Smooth muscle cell (in vitro differentiated cells): ENCODE measurements around the gene FOCAD. TPM values are rescaled to one million over a fixed set of nuclear protein-coding genes. Genes with fewer than 3 reads are reported as not detected.

Experiments used
- DNase-seq: peaks from one replicate; lab custom pipeline; 2025; ENCODE audit not compliant: unreplicated experiment; lab: John Stamatoyannopoulos, UW
- H2AFZ ChIP-seq: fragments of 200-600 bp; sonication (generic); 2 replicates; pipeline ENCODE4 v1.6.0; 2016; ENCODE audit warnings: antibody characterized with exemption, low read depth, mild to moderate bottlenecking
- H3F3A ChIP-seq: fragments of 200-600 bp; sonication (generic); 2 replicates; pipeline ENCODE4 v1.6.0; 2017; ENCODE audit warnings: antibody characterized with exemption, low read depth
- H3K27ac ChIP-seq: fragments of 200-600 bp; sonication (generic); 2 replicates; pipeline ENCODE4 v1.5.1; 2016; ENCODE audit warnings: low read depth, mild to moderate bottlenecking
- H3K27me3 ChIP-seq: fragments of 200-600 bp; sonication (generic); 2 replicates; pipeline ENCODE4 v1.6.1; 2016; ENCODE audit warnings: low read depth, mild to moderate bottlenecking
- H3K36me3 ChIP-seq: fragments of 200-600 bp; sonication (generic); 2 replicates; pipeline ENCODE4 v1.5.1; 2016; ENCODE audit warnings: low read depth
- H3K4me1 ChIP-seq: fragments of 200-600 bp; sonication (generic); 2 replicates; pipeline ENCODE4 v1.5.1; 2016; ENCODE audit warnings: low read depth
- H3K4me2 ChIP-seq: fragments of 200-600 bp; sonication (generic); 2 replicates; pipeline ENCODE4 v1.6.0; 2016; ENCODE audit warnings: mild to moderate bottlenecking
- H3K4me3 ChIP-seq: fragments of 200-600 bp; sonication (generic); 2 replicates; pipeline ENCODE4 v1.5.1; 2016; ENCODE audit warnings: mild to moderate bottlenecking
- H3K79me2 ChIP-seq: fragments of 200-600 bp; sonication (generic); 2 replicates; pipeline ENCODE4 v1.6.0; 2016; ENCODE audit warnings: low read depth, mild to moderate bottlenecking
- H3K9ac ChIP-seq: fragments of 200-600 bp; sonication (generic); 2 replicates; pipeline ENCODE4 v1.6.0; 2016; ENCODE audit warnings: low read depth
- H3K9me3 ChIP-seq: fragments of 200-600 bp; sonication (generic); replicated peaks from 2 replicates; pipeline ENCODE4 v1.5.1; 2016; ENCODE audit warnings: low read depth
- H4K20me1 ChIP-seq: fragments of 200-600 bp; sonication (generic); 2 replicates; pipeline ENCODE4 v1.6.0; 2016; ENCODE audit warnings: low read depth
- CTCF ChIP-seq: fragments of 200-600 bp; sonication (generic); IDR thresholded peaks from 2 replicates; pipeline ENCODE4 v1.5.1; 2017; ENCODE audit warnings: borderline replicate concordance, mild to moderate bottlenecking, antibody characterized with exemption; ENCODE audit not compliant: insufficient read depth, poor library complexity, severe bottlenecking
- WGBS: methylation state at CpG from one replicate; pipeline ENCODE4 v1.1.7; 2016; ENCODE audit warnings: low lambda C conversion rate; 5-methylcytosine and 5-hydroxymethylcytosine counted together
- polyA plus RNA-seq: library from polyadenylated mRNA; unstranded; fragments of >200 nt; fragmentation: Nextera tagmentation; extraction: Ambion mirVana; gene quantifications from 2 replicates; pipeline ENCODE4 v1.2.1, GENCODE V29; 2016
- total RNA-seq: library from RNA; depleted of rRNA; stranded (reverse); fragments of >200 nt; gene quantifications from 2 replicates; pipeline ENCODE4 v1.2.3, GENCODE V29; 2014

FOCAD gene
- total and polyA plus RNA-seq, 2 experiments from 2014 or later = 31.0 to 106 TPM

GRCh38 chr9:20754556-20754955 lies 70.5 kb downstream of the FOCAD start:
- Histone ChIP-seq H3K79me2 (no peaks in the 10 kb centered on the region), H3K4me1 (no peaks in the 10 kb centered on the region), H3K9me3 (no peaks in the 10 kb centered on the region), H3K36me3 (no peaks in the 10 kb centered on the region), H2AFZ (no peak overlapping the region), H3K4me2 (no peak overlapping the region), H3K27ac (no peak overlapping the region), H3F3A (no peaks in the 10 kb centered on the region), H4K20me1 (peaks cover 8% of the 10 kb centered on the region), H3K27me3 (no peaks in the 10 kb centered on the region), H3K9ac (no peak overlapping the region), H3K4me3 (no peak overlapping the region)
- DNase-seq = no peak
- no peak for TF ChIP-seq CTCF
- 96% methylated on average over 2 of the region's 2 CpGs for WGBS

DNA sequence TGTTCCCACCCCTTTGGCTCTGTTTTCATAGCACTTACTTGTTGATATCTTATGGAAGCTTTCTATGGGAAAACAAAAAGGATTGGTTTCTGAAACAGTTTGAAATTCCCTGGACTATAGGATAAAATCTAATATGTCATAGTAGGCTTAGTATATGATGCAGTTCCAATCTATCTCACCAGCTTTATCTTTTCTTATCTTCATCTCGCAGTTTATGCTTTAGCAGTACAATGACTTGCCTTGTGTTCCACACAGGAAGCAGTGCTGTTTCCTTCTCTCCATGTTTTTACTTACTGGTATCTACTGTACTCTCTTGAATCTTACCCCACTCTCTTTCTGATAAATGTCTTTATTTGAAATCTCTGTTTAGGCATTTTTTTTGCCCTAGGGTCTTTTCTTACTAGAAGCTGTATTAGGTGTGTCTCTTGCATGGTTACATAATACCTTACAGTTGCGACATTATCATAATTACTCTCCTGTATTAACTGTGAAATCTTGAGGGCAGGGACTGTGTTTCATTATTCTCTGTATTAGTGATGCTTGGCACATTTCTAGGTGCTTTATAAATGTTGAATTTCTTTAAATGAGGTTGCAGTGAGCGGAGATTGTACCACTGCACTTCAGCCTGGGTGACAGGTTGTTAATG lies 76.3 kb downstream of the FOCAD start:
- Histone ChIP-seq H3K9ac (no peak overlapping the region), H3K36me3 (no peaks in the 10 kb centered on the region), H3K4me1 (no peaks in the 10 kb centered on the region), H3K4me3 (no peak overlapping the region), H3F3A (no peaks in the 10 kb centered on the region), H3K27me3 (no peaks in the 10 kb centered on the region), H2AFZ (no peak overlapping the region), H3K9me3 (no peaks in the 10 kb centered on the region), H3K4me2 (no peak overlapping the region), H4K20me1 (no peaks in the 10 kb centered on the region), H3K27ac (no peak overlapping the region), H3K79me2 (no peaks in the 10 kb centered on the region)
- WGBS = 68% methylated on average over 3 of the region's 3 CpGs
- no peak for TF ChIP-seq CTCF
- no peak for DNase-seq

- no peak overlapping the region for H3K27ac ChIP-seq
- no peaks in the 10 kb centered on the region for H3K27me3 ChIP-seq
- WGBS = 97% methylated on average over 1 of the region's 1 CpG
- no peaks in the 10 kb centered on the region for H3K4me1 ChIP-seq
- no peak overlapping the region for H3K4me2 ChIP-seq
- no peaks in the 10 kb centered on the region for H3K79me2 ChIP-seq
- no peak overlapping the region for H3K9ac ChIP-seq
- H3K36me3 ChIP-seq = peaks cover 24% of the 10 kb centered on the region
- TF ChIP-seq CTCF = no peak
- no peak overlapping the region for H3K4me3 ChIP-seq
- H3F3A ChIP-seq = no peaks in the 10 kb centered on the region
- H4K20me1 ChIP-seq = peaks cover 1% of the 10 kb centered on the region
- H3K9me3 ChIP-seq = no peaks in the 10 kb centered on the region
- no peak for DNase-seq
- no peak overlapping the region for H2AFZ ChIP-seq
Measured at GRCh38 chr9:20770947-20771346, 86.9 kb downstream of the FOCAD start.

GRCh38 chr9:20771729-20772128 lies 87.7 kb downstream of the FOCAD start:
- Histone ChIP-seq H3K27me3 (no peaks in the 10 kb centered on the region), H3K9me3 (no peaks in the 10 kb centered on the region), H3K79me2 (no peaks in the 10 kb centered on the region), H2AFZ (no peak overlapping the region), H3K4me1 (no peaks in the 10 kb centered on the region), H3K27ac (no peak overlapping the region), H3K4me3 (no peak overlapping the region), H3F3A (no peaks in the 10 kb centered on the region), H3K9ac (no peak overlapping the region), H4K20me1 (peaks cover 3% of the 10 kb centered on the region), H3K4me2 (no peak overlapping the region), H3K36me3 (peaks cover 19% of the 10 kb centered on the region)
- no peak for TF ChIP-seq CTCF
- DNase-seq = no peak
- WGBS = 86% methylated on average over 2 of the region's 2 CpGs
